ENCODE data around the gene GATA3.

Gene GATA3

DNA sequence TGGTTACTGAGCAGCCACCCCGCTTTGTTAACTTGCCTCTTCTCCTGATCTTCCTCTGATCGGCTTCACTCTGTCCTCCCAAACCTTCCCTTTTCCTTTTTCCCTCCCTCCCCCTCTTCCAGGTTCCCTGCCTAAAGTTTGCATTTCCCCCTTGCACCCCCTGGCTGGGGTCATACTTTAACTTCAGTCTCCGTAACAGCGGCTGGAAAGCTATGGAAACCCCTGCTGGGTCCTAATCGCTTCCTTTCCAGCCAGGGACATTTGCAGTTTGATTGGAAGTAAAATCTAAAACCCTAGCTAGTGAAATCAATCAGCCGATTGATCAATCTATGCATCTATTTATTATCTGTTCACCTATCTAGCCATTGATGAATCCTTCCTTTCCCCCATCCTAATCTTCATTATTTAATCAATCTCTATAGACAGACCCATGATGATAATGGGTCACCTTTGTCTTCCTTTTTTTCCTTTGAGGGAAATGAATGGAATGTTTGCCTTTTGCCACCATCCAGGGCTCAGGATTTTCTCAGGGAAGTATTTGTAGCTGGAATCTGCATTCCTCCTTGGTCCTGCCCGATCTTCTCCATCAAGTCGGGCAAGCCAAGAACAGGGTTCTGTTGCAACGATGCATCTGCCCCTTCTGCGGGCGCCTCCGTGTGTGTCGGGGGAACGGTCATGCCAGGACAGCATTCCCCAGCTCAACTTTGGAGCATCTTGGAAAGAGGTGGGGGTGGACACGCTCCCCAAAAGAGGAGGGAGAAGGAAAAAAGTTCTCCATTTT, 8.8 kb downstream of the GATA3 start:
- in situ Hi-C loops (cut with MboI; ENCODE audit: low sequenced_read_pairs), result no loop called here

DNA sequence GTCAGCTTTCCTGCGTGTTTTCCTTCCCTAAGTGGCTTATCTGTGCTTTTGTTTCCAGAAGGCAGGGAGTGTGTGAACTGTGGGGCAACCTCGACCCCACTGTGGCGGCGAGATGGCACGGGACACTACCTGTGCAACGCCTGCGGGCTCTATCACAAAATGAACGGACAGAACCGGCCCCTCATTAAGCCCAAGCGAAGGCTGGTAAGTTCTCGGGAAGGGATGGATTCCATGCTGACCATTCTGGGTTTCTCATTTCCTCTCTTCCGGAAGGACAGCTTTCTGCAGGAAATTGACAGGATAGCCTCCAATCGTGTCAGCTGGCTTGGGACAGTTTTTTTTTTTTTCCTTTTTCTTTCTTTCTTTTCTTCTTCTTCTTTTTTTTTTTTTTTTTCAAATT, 9.4 kb downstream of the GATA3 start:
- in situ Hi-C loops (cut with MboI; ENCODE audit: low sequenced_read_pairs), result no loop called here

DNA sequence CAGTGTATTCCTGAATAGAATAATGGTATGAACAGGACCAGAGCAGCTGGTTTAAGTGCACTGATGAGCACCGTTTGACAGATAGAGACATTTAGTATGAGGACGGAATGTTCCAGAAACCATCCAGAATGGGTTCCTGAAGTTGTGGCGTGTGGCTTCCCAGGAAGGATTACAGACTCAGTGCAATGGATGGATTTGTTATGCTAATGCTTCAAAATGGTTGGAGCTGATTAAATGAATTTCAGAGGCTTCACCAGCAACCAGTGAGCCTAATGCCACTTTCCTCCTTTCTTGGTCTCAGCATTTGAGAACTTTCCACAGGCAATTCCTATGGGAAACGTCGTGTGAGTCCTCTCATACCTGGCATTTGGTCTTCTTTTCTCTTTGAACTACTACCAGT, 9.9 kb downstream of the GATA3 start:
- in situ Hi-C loops (cut with MboI; ENCODE audit: low sequenced_read_pairs), result no loop called here

DNA sequence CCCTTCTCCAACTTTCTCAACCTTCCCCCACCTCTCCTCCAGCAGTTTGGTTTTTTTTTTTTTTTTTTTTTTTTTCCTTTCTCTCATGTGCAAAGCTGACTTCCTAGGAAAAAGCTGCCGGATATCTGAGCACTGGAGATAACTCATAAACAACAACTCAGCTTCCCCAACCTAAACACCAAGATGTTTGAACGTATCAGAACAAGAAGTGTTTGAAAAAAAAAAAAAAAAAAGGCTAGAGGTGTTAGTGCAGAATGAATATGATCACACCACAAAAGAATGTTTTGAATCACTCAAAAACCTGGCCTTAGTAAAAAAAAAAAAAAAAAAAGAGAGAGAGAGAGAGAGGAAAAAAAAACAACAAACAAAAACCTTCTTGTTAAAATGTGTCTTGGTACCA, 11.2 kb downstream of the GATA3 start:
- in situ Hi-C loops (cut with MboI; ENCODE audit: low sequenced_read_pairs), result no loop called here

DNA sequence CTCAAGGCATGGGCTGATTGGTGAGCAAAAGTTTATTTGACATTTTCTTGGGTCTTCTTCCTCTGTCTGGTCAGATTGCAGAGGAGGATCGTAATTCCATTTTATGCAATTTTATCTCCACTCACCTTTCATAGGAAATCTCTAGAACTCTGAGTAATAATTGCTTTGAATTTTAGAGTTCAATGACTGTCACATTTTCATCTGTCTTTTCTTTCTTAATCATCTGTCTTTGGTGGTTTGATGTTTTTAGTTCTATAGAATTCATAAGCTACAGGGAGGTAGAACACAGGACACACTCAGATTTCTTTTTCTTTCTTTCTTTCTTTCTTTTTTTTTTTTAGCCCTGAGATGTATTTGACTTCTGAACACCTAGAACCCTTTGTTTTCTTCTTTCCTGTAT, 11.6 kb downstream of the GATA3 start:
- in situ Hi-C loops (cut with MboI; ENCODE audit: low sequenced_read_pairs), result no loop called here

DNA sequence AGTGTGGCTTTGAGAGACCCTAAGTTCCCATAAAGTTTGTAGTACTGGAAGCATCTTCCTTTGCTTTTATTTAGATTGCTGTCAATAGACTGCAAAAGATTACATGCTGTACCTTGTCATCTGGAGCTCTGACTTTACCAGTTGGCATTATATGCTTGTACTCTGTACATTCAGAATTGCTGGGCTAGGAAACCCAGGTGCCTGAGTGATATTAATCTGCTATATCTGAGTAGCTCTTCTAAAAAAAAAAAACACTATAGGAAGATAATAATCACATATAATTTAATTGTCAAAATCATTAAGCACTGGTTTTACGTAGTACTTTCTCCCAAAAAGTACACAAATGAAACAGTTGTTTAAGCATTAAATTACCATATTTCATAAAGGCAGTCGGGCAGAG, 12.3 kb downstream of the GATA3 start:
- in situ Hi-C loops (cut with MboI; ENCODE audit: low sequenced_read_pairs), result no loop called here

DNA sequence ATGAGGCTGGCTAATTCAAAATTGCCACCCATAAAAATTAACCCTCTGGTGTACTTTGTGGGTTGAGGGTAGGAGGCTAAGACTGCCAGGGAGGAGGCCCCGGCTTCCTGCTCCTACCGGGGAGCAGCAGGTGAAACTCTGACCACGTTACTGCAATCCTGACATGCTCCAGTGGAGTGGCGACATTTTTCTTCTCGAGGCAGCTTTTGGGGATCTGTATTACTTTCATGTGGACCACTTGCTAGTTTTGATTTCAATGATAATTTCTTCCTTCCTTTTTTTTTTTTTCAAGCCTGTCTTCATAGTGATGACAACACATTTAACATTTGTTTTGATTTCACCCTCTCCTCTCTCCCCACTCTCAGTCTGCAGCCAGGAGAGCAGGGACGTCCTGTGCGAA, 14.6 kb downstream of the GATA3 start:
- in situ Hi-C loops (cut with MboI; ENCODE audit: low sequenced_read_pairs), result no loop called here

DNA sequence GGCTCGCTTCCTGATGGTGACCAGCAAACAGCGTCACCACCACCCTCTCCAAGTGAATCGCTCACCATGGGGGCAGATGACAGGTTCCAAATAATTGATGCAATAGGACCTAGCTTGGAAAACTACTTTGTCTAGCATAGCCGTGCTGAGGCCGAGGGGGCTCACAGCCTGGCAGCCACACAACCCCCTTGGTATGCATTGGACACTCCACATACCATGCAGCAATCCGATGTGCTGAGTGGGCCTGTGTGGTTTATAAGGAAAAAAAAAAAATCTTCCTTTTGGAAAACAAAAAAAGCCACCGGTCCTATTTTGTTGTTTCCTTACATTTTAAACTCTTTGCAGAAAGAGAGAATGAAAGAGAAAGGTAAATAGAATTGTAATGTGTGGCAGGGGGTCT, 15.1 kb downstream of the GATA3 start:
- in situ Hi-C loops (cut with MboI; ENCODE audit: low sequenced_read_pairs), result no loop called here

DNA sequence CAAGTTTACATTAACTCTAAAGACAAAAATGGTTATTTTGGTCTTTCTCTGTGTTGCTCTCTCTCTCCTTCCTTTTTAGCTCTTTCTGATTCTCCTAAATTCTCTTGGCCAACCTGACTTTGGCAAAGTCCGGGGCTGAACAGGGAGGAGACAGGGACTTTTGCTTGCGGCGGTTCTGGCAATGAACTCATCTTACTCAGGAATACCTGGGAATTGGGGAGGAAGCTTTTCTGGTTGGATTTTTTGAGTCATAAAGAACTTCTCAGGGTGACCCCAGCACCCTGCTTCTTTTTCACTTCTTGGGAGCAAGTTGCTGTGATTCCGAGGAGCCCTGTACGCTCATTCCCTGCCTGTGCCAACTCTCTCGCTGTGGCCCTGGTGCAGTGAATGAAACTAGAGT, 16.0 kb downstream of the GATA3 start:
- in situ Hi-C loops (cut with MboI; ENCODE audit: low sequenced_read_pairs), result no loop called here

DNA sequence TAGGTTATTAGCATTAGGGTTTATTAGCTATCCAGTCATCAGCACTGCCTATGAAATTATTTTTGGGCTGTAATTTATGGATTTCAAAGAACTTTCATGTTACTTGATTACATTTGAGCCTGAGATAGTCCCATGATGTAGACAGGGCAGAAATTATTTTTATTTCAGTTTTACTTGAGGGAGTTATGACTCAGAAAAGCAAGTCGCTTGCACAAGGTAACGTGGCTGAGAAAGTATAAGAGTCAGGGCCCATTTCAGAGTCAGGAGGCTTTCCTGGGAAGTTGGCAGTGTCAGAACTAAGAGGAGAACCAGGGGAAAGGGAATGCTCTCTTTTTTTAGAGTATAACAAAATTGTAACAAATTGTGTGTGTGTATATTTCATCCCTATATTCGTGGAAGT, 16.5 kb downstream of the GATA3 start:
- in situ Hi-C loops (cut with MboI; ENCODE audit: low sequenced_read_pairs), result no loop called here

DNA sequence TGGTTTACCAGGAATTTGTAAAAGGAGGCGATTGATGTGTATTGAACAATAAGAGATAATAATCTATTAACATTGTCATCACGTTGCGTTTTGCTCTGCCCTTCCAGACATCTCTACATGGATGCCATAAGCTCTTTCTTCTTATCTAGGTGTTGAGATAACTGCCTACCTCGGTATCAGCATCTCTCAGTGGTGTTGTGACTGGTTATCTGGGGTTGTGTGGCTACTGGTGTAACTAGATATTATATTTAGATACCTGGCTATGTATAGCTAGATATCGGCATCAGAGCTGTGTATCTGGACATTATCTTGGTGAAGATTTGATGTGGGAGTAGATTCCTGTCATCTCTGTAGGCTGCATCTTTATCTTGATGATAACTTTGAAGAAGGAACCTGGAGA, 17.2 kb downstream of the GATA3 start:
- in situ Hi-C loops (cut with MboI; ENCODE audit: low sequenced_read_pairs), result no loop called here

DNA sequence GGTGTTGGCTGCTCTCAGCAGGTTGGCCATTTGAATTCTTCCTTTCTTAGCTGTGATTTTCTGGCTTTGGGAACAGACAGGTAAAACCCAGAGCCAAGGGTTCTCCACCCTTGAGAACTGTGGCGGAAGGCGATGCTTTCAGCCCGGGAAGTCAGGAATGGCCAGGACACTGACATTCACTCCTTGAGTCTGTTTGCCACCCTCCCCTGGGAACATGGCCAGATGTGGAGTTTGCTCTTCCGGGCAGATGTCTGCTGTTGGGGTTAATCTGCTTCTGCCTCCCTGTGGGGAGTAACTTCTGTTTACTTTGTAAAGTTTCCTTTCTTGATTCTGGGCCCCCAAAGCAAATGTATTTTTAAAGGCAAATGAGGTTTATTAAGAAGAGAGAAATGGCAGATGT, 17.7 kb downstream of the GATA3 start:
- in situ Hi-C loops (cut with MboI; ENCODE audit: low sequenced_read_pairs), result no loop called here

DNA sequence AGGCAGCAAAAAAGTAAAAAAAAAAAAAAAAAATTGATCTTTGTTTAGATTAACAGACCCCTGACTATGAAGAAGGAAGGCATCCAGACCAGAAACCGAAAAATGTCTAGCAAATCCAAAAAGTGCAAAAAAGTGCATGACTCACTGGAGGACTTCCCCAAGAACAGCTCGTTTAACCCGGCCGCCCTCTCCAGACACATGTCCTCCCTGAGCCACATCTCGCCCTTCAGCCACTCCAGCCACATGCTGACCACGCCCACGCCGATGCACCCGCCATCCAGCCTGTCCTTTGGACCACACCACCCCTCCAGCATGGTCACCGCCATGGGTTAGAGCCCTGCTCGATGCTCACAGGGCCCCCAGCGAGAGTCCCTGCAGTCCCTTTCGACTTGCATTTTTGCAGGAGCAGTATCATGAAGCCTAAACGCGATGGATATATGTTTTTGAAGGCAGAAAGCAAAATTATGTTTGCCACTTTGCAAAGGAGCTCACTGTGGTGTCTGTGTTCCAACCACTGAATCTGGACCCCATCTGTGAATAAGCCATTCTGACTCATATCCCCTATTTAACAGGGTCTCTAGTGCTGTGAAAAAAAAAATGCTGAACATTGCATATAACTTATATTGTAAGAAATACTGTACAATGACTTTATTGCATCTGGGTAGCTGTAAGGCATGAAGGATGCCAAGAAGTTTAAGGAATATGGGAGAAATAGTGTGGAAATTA, 19.4 kb downstream of the GATA3 start:
- in situ Hi-C loops (cut with MboI; ENCODE audit: low sequenced_read_pairs), result no loop called here

DNA sequence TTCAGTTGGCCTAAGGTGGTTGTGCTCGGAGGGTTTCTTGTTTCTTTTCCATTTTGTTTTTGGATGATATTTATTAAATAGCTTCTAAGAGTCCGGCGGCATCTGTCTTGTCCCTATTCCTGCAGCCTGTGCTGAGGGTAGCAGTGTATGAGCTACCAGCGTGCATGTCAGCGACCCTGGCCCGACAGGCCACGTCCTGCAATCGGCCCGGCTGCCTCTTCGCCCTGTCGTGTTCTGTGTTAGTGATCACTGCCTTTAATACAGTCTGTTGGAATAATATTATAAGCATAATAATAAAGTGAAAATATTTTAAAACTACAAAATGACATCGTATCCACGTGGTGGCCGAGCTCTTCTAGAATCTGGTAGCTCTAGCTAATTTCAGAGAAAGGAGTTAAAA, 20.4 kb downstream of the GATA3 start:
- in situ Hi-C loops (cut with MboI; ENCODE audit: low sequenced_read_pairs), result no loop called here

DNA sequence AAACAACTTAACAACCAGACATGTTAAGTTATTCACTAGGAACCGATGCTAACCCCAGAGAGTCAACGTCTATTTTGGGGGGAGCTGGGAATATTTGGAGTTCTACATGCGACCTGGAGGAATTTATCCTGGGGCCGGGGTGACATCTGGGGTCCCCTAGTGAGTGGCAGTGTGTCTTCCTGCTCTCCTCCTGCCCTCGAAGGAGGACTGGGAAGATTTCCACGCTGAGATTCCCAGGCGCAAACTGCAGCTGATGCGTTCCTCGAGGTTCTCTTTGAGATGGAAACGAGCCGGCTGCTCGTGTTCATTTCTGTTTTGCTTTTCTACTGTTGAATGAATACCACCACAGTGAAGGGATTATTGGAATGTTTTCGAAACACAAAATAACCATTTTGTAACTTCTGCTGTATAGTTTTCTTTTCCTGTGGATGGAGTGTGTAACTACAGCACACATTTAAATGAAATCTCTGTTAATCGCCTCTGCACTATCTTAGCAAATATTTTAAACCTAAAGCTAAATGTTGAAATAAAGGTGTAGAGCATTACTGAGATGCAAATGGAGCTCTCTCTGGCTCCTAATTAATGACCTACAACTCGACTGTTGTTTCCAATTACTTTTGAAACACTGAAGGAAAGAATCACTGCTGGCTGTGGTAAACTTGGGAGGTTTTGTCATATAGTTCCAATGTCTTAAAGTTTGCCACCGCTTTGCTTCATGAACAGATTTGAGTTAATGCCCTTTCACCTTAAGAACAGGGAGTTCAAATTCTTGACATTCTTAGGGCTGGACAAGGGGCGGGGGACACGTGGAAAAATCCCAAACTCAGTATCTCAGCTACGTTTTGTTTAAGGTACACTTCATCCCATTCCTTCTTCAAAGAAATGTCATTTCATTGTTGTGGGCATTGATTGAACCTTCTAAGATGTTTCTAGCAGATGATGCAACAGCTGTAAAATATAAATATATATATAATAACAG, 21.1 kb downstream of the GATA3 start:
- in situ Hi-C loops (cut with MboI; ENCODE audit: low sequenced_read_pairs), result no loop called here

DNA sequence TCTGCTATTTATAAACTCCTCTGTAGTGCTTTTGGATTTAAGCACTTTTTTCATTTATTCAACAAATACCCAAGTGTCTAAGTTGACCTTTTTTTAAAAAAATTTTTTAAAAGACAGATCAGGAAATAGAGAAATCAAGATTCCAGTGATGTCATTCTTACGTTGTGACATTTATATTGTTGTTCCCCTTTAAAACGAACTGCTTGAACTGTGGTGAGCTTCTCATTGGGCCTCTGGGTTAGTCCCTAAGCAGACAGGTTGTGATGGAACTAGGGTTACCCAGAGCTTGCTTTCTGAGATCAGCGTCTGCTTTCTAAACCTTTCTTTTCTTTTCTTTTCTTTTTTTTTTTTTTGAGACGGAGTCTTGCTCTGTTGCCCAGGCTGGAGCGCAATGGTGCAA, 22.4 kb downstream of the GATA3 start:
- in situ Hi-C loops (cut with MboI; ENCODE audit: low sequenced_read_pairs), result no loop called here

DNA sequence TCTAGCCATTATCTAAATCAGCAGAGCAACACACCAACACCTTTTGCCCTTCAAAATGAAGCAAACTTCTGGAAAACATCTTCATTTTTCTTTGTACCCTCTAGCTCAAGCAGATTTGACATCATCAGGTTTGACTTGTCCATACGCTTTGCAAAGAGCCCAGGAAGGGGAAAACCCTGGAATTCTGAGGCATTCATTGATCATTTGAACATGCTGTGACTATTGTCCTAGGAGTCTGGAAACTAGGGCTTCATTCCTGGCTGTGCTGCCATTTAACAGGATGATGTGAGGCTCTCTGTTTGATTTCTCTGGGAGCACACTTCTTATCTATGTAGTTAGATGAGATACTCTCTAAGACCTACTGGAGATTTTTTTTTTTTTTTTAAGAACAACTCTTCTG, 23.5 kb downstream of the GATA3 start:
- in situ Hi-C loops (cut with MboI; ENCODE audit: low sequenced_read_pairs), result no loop called here

DNA sequence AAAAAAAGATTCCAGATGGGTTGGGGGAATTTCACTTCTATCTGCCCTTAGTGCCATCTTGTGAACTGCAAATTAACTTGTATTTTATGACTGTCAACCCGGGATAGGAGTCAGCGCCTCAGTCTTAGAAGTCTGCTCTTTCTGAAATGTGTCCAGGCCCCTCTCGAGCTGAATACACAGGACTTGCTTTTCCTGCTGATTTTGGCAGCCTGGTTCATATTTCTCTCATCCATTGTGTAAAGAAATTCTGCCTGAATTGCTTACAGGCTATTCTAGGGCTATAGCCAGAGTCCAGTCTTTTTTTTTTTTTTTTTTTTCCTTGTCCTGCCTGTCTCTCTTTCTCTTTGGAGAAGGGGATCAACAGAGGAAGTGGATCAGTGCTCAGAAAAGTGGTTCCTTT, 24.6 kb downstream of the GATA3 start:
- in situ Hi-C loops (cut with MboI; ENCODE audit: low sequenced_read_pairs), result no loop called here

DNA sequence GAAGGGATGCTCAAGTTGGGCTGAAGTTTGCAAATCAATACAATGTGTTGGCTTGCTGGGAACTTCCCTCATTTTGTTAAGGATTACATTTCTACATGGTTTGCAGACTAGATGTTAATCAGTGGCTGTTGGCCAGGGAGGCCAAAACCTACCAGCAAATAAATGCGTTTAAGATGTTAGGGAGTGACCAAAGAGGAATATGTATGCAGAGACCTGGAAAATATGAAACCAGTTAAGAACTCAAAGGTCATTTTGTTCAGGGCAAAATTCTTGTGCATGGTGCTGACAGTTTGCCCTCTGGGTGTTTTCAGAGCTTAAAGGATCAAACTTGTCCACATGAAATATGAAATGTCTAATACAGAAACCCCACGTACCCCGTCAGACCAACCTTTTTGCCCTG, 30.3 kb downstream of the GATA3 start:
- in situ Hi-C loops (cut with MboI; ENCODE audit: low sequenced_read_pairs), result no loop called here

DNA sequence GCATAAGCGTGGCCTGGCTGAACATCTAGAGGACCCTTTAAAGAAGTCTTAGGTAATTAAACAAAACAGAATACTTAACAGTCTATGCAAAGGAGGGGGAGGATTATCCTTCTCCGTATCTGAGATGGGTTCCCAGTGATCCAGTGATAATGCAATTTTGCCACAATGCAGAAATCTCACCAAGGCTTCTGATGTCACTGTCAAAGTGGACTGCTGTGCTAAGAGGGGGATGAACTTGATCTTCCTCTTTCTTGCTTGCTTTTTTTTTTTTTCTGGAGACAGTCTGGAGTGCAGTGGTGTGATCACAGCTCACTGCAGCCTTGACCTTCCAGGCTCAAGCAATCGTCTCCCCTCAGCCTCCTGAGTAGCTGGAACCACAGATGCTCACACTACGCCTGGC, 30.8 kb downstream of the GATA3 start:
- in situ Hi-C loops (cut with MboI; ENCODE audit: low sequenced_read_pairs), result no loop called here

DNA sequence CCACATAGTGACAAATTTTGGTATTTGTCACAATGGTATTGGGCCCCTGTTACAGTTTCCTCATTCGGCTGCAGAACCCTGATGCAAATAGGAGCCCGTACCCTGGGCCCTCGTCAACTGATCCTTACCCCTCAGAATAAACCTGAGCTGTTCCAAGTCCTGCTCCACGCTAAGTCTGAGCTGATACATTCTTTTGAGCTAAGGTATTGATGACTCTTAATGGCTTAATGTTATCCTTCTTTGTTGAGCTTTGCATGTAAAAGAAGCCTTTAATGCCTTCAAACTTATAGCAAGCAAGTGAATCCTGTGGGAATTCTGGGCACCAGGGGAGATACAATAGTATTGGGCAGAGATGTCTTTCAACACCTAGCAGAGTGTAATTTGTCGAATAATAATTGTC, 31.8 kb downstream of the GATA3 start:
- in situ Hi-C loops (cut with MboI; ENCODE audit: low sequenced_read_pairs), result no loop called here

DNA sequence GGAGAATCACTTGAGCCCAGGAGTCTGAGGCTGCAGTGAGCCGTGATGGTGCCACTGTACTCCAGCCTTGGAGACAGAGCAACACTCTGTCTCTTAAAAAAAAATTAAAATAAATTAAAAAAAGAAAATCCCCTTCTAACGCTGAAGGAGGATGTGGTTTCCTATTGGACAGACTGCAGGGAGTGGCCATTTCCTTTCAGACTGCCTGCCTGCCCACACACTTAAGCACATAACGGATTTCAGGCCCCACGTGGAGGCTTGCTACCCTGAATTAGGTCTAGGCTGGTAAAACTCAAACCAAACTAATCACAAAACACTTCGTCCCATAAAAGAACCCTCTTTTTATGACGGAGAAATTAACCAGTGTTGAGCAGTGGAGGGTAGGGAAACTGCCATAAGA, 34.0 kb downstream of the GATA3 start:
- in situ Hi-C loops (cut with MboI; ENCODE audit: low sequenced_read_pairs), result no loop called here

All from HL-60/S4 (cell line).